Raji (cell line): ENCODE measurements around the gene HMCES.

Source experiments
- POLR2A ChIP-seq: IDR thresholded peaks from 2 replicates; pipeline ENCODE4 v1.6.1; 2011; ENCODE audit warnings: low read depth, low read length, control low read depth; ENCODE audit not compliant: insufficient read depth

The HMCES gene

GRCh38 chr3:129344540-129345220, 66.0 kb downstream of the HMCES start:
- no peak for TF ChIP-seq POLR2A

DNA sequence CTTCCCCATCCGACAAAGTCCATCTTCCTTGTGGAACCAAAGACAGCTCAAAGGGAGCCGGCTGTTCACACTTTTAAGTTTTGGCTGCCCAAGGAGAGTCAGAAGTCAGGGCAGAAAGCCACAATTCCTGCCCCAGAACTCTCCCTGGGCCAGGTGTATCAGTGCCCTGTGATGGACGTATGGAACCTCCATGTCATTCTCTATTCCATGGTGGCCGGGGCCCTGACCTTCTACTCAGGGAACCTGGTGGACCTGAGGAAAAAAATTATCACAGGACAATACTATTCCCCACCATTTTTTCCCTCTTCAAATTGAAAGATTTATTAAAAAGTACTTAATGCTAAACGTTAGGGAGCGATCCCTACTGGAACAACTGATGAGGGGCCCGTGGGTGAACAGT, 66.6 kb downstream of the HMCES start:
- TF ChIP-seq POLR2A: no peak

GRCh38 chr3:129345971-129346370, 67.3 kb downstream of the HMCES start:
- TF ChIP-seq POLR2A: no peak

- no peak for TF ChIP-seq POLR2A
These were observed 68.2 kb downstream of the HMCES start for GRCh38 chr3:129346695-129347457.

GRCh38 chr3:129347458-129347845, 68.8 kb downstream of the HMCES start:
- no peak for TF ChIP-seq POLR2A

- no peak for TF ChIP-seq POLR2A
These were observed 70.1 kb downstream of the HMCES start for GRCh38 chr3:129348734-129349133.

- no peak for TF ChIP-seq POLR2A
These were observed 71.1 kb downstream of the HMCES start for GRCh38 chr3:129349791-129350190.

DNA sequence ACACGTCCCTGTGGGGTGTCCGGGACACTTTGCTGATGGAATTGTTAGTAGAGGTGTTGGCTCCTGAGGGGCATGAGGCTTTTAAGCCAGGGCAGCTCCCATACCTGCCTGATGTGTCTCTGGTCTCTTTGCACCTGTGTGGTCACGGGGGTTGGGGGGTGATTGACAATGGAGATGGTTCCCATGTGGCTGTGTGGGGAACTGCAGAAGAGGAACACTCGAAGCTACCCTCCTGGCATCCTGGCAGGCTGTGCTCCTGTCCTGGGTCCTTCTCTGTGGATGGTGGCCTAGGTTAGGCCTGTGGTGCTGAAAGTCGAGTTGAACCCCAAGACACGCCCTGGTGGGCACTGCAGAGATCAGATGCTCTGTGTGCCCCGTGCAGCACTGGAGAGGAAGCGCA, 73.4 kb downstream of the HMCES start:
- no peak for TF ChIP-seq POLR2A

DNA sequence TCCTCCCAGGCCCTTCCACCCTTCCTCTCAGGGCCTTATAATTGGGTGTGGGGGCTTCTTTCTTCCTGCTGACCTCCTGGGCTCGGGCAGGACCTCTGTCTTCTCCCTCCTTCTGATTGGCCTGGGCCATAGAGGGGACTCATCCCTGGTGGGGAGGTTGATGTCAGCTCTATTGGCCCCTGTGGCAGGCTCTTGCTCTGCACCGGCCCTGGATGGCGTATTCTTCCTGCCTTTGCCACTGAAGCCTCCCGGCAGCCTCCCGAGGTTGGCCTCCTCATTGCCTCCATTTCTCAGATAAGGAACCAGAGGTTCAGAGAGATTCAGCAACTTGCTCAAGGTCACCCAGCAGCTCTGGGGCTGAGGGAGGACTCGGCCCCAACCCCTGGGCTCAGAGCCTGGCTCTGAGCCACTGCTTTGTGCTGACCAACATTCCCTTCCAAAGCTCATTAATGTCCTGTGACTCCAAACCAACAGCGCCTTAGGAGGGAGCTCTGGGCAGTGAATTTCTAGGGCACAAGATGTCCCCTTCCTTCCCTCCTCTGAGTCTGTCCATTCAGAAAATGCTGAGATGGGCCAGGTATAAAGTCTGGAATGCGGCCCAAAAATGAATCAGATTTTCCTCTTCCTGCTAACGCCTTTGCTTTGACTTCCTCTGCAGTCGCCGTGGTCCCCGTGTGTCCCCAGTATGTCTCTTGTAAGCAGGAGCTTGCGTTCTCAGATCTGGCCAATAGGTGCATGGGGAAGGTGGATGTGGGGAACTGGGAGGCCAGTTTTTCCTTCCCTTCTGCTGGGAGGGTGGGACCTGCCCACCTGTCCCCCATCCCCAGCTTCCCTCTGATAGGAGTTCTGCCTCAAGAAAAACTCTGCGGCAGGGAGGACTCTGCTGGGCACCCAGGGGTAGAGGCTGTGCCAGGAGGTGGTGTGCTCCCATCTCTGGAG, 74.2 kb downstream of the HMCES start:
- no peak for TF ChIP-seq POLR2A

DNA sequence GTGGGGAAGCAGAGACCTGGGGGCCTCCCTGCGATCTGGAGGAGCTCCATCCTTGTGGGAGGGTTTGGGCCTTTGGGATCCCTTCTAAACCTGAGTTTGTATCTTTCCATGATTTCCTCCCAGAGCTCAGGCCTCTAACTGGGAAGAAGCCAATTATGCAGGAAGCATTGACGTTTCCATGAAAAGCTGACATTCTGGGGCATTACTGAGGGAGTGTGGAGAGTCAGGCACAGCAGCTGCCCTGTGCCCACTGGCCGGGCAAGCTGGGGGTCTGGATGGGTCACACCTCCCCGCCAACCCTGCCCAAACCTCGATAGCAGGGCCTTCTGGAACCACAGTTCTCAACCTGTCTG, 74.9 kb downstream of the HMCES start:
- no peak for TF ChIP-seq POLR2A
